HG03039 (cell line): ENCODE data around the gene PRXL2C.
A peak's percentile ranks its signal among the peaks of the same experiment; 100 is the strongest.
"Not testable (repeated sequence)": the region's sequence is repeated elsewhere in the genome, so short reads cannot be mapped to it uniquely, and the experiment has no call there.

Experiments
- ATAC-seq: cut with Tn5 transposase; IDR thresholded peaks from one replicate; pipeline ENCODE4 v1.9.1; 2021; ENCODE audit warnings: mild to moderate bottlenecking, moderate library complexity; ENCODE audit not compliant: unreplicated experiment

The PRXL2C gene, protein sequence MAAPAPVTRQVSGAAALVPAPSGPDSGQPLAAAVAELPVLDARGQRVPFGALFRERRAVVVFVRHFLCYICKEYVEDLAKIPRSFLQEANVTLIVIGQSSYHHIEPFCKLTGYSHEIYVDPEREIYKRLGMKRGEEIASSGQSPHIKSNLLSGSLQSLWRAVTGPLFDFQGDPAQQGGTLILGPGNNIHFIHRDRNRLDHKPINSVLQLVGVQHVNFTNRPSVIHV

DNA sequence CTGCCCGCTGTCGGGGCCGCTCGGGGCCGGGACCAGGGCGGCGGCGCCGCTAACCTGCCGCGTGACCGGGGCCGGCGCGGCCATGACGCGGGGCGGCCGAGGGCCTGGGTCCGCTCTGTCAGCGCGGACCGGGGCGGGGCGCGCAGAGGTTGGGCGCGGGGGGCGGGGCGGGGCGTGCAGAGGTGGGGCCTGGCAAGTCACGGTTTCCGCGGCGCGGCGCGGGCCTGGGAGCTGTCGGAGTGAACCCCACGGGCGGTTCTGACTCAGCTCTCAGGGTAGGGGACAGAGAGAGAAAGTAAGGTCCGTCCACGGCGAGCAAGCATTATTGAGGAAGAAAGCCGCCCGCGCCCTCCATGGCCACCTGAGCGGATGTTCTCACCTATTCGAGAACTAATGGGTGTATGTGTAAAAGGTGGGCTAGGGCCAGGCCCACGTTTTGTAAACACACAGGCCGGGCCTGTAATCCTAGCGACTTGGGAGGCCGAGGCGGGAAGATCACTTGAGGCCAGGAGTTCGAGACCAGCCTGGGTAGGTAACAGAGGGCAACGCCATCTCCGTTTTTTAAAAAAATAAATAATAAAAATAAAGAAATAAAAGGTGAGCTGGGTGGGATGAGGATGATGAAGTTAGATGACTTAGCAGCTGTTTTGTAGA, at the start of gene PRXL2C:
PRXL2C (minus strand) TSS at position 120 of the 654 bp plus-strand sequence; CDS start at position 84, 36 bp downstream.
- peak; percentile 67 for ATAC-seq

DNA sequence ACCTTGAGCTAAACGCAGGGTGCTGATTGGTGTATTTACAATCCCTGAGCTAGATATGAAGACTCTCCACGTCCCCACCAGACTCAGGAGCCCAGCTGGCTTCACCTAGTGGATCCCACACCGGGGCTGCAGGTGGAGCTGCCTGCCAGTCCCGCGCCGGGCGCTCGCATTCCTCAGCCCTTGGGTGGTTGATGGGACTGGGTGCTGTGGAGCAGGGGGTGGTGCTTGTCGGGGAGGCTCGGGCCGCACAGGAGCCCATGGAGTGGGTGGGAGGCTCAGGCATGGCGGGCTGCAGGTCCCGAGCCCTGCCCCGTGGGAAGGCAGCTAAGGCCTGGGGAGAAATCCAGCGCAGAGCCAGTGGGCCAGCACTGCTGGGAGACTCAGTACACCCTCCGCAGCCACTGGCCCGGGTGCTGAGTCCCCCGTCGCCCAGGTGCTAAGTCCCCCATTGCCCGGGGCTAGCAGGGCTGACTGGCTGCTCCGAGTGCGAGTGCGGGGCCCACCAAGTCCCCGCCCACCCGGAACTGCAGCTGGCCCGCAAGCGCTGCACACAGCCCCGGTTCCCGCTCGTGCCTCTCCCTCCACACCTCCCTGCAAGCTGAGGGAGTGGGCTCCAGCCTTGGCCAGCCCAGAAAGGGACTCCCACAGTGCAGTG, 45.7 kb upstream of the PRXL2C start:
- ATAC-seq, result not testable (repeated sequence)

DNA sequence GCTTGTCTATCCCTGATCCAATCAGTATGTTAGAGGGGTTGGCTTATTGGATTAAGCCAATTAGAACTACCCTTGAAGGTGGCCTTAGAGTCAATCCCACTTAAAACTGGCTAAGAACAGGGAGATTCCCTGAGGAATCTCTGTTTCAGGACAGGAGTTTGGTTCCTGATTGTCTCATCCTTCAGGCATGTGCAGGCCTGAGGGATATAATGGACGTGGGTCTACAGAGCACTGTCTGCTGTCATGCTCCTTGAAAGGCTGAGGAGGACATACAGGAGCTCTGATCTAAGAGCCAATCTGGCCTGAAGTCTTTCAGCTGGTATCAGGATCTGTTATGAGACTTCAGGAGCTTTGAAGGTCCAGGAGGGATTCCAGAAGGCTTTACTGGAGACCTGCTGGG, 36.2 kb upstream of the PRXL2C start:
- ATAC-seq, result no peak

DNA sequence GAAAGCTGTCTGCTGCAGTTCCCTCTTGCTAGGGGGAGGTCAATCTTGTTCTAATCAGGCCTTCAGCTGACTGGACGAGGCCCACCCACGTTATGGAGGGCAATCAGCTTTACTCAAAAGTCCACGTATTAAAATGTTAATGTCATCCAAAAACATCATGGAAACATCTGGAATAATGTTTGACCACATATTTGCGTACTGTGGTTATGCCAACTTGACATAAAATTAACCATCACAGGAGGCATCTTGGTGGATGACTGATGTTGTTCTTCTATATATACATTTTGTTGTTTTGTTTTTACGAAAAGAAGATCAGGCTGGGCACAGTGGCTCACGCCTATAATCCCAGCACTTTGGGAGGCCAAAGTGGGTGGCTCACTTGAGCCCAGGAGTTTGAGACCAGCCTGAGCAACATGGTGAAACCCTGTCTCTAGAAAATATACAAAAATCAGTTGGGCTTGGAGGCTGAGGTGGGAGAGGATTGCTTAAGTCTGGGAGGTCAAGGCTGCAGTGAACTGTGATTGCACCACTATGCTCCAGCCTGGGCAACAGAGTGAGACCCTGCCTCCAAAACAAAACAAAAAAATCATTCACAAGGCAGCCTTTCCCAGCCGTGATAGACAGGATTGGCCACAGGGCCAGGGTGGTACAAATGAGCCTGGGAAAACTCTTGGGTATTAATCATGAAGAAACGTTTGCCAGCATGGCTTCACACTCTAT, 33.8 kb upstream of the PRXL2C start:
- ATAC-seq, result no peak

DNA sequence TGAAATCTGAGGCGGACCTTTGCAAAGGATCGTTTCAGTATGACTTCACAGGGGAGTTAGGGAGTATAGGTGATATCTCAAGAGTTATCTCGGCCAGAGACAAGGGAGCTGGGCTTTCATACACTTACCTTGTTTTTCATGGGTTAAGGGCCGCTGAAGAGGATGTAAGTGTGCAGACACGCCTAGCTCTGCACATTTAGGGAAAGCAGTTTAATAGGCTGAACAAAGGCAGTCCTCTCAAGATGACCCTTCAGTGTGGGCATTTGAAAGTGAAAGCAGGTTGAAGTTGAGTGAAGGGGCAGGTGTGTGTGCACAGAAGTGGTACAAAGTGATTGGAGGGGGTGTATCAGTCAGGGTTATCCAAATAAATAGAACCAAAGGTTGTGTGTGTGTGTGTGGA, 33.1 kb upstream of the PRXL2C start:
- ATAC-seq, result no peak

DNA sequence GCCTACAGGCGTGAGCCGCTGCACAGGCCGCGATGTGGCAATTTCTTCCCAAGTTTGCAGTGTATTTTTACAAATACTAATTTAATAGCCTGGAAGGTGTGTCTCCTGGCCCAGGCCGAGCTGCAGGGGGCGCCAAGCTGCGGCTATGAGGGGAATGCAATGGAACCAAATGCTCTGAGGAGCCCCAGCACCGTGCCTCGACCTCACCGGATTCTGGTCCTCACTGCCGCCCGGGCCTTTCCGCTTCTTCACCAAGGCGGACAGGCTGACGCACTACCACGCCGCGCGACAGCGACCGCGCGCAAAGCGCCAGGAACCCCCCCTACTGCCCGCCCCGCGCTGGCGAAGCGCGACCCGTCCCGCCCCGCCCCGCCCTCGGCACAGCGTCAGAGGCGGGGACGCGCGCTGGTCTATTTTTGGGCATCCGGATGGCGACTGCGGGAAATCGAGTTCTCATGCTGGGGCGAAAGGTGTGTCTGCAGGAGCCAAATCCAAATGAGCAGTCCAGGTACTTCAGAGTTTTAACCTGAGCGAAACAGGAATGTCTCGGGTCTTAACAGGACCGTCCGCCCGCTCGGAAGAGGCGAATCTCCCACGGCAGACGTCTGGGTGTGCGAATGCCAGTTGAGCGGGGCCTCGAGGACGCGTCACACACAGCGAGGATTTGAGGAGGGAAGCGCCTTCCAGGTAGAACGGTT, 31.7 kb upstream of the PRXL2C start:
- no peak for ATAC-seq

DNA sequence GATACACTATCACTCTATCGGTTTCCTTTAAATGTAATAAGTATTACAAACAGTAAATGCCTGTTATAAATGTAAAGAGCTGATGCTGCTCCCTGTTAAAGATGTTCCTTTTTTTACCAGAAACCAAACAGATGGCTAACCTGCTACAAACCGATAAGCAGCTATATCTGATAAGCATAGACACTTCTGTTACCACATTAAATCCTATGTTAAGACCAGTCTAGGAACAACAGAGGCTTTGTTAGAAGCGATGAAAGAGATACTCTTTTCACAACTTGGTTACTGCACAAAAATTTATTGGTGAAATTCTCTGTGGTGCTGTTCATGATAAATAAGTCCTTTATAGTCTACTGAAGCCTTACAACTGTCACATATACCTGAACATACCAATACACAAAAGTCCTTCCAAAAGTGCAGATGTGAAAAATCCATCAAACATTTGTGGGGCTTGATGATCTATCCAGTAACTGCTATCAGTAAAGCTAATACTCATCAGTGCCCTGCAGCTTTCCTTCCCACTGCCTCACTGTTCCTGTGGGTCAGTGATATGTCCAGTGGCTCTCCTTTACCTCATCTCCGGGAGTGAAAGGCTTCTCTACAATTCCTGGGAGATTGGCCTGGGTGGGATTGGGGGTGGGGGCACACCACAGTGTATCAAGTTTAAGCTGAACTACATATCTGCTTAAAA, 25.8 kb upstream of the PRXL2C start:
- ATAC-seq, result no peak

DNA sequence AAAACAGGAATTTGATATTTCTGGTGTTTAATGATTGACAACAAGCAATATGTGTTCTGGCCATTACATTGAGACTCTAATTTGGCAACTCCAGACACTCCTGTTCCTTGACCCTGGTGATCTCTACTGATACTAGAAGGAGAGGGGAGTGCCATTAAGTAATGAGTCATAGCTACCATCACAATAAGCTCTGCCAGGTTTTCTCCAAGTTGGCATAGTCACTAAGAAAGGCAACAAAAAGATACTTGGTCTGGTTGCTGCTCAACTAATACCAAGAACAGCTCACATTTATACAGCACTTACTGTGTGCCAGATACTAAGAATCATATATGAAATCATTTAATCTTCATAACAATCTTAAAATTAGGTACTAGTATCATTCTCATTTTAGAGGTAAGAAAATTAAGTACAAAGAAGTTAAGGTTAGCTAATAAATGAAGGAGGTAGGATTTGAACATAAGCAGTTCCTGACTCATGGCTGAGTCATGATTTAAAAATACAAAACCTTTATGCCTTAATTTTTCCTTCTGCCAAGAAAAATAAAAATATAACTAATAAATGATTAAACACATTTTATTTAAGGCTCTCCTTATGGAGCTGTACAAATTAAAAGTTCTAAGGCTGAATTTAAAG, 19.9 kb upstream of the PRXL2C start:
- ATAC-seq, result no peak

DNA sequence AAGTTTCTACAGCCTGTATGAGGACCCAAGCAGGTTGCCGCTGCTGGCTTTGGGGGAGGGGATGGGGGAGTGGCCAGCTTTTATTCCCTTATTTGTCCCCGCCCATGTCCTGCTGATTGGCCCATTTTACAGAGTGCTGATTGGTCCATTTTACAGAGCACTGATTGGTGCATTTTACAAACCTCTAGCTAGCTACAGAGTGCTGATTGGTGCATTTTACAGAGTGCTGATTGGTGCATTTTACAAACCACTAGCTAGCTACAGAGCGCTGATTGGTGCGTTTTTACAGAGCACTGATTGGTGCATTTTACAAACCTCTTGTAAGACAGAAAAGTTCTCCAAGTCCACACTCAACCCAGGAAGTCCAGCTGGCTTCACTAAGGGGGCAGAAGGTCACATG, 18.7 kb upstream of the PRXL2C start:
- not testable (repeated sequence) for ATAC-seq

DNA sequence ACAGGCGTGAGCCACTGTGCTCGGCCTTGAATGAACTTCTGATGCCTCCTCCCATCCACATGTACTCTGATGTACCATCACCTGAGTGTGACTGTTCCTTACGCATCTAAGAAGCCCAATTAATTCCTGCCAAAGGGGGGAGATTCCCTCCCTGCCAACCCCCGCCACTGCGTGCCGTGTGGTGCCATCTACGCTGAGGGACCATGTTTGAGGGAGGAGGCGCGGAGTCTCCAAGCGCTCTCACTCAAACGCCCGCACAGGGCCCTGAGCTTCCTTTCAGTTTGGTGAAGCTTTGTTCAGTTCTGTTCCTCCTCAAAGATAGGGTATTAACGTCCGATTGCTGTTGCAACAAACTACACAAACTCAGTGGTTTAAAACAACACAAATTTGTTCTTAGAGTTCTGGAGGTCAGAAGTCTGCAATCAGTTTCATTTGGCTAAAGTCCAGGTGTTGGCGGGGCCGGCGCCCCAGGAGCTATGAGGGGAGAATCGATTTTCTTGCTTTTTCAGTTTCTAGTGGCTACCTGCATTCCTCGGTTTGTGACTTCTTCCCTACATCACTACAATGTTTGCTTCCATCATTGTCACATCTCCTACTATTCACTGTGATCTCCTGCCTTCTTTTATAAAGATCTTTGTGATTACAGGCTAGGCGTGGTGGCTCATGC, 13.9 kb upstream of the PRXL2C start:
- ATAC-seq, result no peak

DNA sequence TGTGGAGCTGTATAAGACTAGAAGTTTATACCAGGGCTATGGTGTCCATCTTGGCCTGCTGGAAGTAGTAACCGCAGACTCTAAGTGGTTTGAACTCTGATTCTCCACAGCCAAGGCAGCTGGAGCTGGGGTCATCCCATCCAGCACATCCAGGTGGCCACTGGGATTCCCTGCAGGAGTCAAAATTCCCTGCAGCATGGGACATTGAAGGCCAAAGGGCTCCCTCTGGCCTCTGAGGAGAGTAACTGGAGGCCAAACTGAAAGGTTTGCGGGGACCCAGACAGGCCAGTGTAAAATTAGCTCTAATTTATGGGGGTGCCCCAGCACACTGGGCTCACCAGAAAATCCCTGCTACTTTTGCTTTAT, 12.2 kb upstream of the PRXL2C start:
- ATAC-seq, result no peak

DNA sequence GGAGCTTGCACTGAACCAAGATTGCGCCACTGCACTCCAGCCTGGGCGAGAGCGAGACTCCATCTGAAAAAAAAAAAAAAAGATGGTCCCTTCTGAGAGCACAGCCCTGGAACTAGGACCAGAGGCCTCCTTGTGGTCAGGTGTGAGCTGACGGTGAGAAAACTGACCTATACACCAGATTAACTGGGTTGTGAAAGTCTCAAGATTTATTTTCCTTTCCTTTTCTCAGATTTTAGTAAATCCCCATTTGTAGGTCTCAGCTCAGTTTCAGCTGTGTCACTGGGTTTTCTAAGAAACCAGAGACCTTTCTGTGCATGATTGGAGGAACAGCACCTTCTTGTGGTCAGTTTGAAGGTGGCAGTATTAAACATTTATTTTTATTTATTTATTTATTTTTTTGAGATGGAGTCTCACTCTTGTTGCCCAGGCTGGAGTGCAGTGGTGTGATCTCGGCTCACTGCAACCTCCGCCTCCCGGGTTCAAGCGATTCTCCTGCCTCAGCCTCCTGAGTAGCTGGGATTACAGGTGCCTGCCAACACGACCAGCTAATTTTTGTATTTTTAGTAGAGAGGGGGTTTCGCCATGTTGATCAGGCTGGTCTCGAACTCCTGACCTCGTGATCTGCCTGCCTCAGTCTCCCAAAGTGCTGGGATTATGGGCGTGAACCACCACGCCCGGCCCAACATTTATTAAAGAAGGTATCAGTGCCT, 11.7 kb upstream of the PRXL2C start:
- ATAC-seq, result not testable (repeated sequence)

DNA sequence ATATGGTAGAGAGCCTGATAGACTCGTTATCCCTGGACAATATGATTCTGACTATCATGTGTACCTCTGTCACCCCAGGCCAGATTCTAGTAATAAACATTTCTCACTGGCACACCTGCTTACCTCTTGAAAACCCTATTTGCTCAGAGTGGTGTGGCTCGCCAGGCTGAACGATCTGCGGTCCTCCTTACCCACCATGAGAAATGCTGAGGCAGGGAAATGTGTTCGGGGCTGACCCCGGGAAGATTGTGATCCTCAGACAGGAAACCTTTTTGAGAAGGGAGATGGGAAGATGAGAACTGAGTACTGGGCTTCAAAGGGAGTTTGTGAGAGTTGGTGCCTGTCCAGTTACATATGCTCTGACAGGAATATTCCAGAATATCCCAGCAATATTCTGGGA, 10.7 kb upstream of the PRXL2C start:
- no peak for ATAC-seq

DNA sequence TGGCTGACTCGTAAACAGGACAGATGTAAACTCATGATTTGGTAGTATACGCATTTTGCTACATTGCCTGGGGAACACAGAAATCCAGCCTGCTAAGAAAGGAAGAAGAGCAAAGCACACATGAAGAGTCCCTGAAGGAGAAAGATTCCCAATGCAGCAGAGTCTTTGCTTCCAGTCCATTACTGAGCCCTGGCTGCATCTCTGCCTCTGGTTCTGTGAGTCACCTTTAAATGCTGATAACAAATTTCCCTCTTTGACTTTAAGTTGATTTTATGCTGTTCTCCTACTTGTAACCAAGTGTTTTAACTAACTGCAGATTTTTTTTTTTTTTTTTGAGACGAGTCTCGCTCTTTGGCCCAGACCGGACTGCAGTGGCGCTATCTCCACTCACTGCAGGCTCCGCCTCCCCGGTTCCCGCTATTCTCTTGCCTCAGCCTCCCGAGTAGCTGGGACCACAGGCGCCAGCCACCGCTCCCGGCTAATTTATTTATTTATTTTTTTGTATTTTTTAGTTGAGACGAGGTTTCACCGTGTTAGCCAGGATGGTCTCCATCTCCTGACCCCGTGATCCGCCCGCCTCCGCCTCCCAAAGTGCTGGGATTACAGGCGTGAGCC, 8.5 kb upstream of the PRXL2C start:
- no peak for ATAC-seq

DNA sequence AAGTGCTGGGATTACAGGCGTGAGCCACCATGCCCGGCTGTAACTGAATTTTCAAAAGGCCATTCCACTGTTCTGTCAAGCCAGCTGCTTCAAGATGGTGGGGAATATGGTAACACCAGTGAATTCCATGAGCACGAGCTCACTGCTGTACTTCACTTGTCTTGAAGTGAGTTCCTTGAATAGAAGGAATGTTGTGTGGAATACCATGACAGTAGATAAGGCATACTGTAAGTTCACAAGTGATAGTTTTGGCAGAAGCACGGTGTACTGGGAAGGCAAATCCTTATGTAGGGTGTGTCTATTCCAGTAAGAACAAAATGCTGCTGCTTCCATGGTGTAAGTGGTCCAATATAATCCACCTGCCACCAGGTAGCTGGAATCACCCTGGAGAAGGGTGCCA, 6.6 kb upstream of the PRXL2C start:
- ATAC-seq, result no peak

DNA sequence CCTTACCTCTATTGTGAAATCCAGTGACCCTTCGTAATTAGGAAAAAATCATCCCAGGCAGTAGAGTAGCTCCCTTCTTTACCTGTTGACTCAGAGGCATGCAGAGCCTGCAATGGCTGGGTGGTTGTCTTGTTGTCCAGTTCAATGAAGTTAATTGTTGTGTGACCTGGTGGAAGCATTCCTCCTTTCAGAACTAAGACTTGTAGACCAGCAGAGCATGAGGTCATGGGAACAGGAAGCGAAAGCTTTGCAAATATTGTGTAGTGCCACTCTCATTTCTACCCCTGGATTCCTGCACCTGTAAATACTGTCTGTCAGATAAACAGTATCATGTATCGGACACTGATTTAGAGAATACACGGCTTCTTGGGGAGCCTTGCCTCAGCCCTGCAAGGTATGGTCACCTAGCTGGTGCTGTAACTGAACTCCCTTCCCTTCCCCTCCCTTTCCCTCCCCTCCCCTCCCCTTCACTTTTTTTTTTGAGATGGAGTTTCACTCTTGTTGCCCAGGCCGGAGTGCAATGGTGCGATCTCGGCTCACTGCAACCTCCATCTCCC, 5.7 kb upstream of the PRXL2C start:
- ATAC-seq, result no peak

DNA sequence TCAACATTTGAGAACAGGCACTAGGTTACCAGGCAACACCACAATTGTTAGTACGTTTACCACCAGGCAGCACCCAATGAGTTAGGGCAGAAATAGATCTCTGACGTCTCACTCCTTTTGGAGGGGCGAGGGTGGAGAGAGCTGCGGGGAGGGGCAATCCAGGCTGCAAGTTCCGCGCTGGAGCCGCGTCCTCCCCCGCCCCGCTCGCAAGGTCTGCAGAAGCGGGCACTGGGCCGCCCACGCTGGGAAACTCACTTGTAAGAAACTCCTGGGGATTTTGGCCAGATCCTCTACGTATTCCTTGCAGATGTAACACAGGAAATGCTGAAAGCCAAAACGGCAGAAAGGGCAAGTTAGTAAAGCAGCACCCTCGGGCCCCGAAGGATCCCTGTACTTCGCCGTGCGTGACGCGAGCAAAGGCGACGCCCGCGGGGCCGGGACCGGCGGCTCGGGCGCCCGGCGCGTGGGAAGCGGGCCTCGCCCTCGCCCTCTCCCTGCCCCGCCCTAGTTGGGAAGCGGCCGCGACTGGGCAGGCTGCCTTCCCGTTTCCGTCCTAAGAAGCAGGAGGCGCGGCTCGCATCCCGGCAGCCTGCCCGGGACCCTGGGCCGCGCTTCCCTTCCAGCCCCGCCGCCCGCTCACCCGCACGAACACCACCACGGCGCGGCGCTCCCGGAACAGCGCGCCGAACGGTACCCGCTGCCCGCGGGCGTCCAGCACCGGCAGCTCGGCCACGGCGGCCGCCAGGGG, 493 bp downstream of the PRXL2C start:
- peak; percentile 44 for ATAC-seq
